Activated CD4-positive, alpha-beta T cell treated with anti-CD3 and anti-CD28 coated beads, Interleukin-2, Interleukin-4, amounts not matched to agents 100 ng/mL and 50 ng/mL, durations not matched to agents 16 hours and 8 hours (primary cell): Measurements from ENCODE around the gene HAP1.

Experiments used
- DNase-seq: peaks from one replicate; pipeline ENCODE4 v3.0.0-alpha.2; 2020; ENCODE audit warnings: low spot score

HAP1 gene

DNA sequence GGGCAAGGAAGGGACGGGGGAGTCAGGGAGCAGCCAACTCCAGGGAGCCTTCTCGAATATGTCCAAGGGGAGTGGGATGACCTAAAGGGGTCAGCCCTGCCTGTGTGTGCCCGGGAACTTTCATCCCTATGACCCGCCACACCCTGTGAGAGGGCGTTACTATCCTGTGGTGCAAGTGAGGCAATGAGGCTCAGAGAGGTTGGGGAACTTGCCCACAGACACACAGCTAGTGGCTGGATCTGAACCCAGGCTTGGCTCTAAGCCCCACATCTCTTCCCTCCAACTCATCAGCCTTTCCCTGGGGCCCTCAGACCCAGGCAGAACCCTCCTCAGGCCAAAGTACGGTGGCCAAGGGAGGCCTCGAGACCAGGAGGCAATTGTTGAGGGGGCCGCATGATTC is 28.9 kb upstream of the HAP1 start:
- DNase-seq, result no peak

DNA sequence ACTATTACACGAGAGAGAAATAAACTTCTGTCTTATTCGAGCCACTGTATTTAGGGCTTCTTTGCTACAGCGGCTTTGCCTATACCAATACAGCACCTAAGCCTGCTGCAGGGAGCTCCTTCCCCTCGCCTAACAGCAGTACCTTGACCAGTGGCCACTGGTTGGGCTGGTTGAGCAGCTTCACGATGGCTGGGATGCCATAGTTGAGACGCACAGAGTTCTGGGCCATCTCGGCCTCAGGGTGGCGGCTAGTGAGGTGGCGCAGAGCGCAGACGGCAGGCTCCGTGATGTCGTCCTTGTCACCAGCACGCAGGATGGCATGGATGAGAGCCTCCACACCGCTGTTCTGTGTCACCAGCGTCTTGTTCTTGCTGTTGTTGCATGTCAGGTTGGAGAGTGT is 28.4 kb upstream of the HAP1 start:
- no peak for DNase-seq

DNA sequence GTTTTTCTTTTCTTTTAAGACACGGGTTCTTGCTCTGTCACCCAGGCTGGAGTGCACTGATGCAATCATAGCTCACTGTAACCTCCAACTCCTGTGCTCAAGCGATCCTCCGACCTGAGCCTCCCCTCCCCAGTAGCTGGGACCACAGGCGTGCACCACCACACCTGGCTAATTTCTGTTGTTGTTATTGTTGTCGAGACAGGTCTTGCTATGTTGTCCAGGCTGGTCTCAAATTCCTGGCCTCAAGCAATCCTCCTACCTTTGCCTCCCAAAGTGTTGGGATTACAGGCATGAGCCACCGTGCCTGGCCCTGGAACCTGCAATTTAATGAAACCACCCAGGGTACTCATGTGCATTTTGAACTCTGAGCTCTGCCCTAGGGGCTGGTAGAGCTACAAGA is 27.9 kb upstream of the HAP1 start:
- no peak for DNase-seq

GRCh38 chr17:41760878-41761277 is 26.4 kb upstream of the HAP1 start:
- no peak for DNase-seq

- DNase-seq, result no peak
Observed at GRCh38 chr17:41758601-41759000, 24.2 kb upstream of the HAP1 start.

- no peak for DNase-seq
Observed at GRCh38 chr17:41754066-41754465, 19.6 kb upstream of the HAP1 start.

DNA sequence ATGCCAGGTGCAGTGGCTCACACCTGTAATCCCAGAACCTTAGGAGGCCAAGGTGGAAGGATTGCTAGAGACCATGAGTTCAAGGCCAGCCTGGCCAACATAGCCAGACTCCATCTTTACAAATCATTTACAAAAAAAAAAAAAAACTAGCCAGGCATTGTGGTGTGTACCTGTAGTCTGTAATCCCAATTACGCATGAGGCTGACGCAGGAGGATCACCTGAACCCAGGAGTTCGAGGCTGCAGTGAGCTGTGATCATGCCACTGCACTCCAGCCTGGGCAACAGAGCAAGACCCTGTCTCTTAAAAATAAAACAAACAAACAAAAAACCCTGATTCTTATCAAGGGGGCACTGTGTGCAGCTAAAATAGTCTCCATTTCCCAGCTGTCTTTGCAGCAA is 16.8 kb upstream of the HAP1 start:
- no peak for DNase-seq

DNA sequence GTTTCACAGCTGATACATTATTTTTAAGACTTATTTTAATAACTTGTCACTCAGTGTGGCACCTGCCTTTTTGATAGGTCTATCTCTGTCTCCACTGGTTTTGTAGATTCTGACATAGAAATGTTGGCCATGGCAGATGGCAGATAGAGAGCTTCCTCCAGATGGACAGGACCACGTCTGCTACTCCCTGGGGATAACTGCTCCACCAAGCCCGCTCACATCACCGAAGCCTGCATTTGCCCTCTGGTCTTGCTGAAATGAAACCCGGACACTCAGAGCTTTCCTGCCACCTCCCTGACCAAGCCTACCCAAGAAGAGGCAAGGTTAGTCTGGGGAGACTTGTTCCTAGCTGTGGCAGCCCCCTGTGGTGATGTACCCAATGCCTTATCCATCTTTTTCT is 16.4 kb upstream of the HAP1 start:
- DNase-seq, result no peak

- DNase-seq, result no peak
Observed at GRCh38 chr17:41748275-41748674, 13.8 kb upstream of the HAP1 start.

- DNase-seq, result no peak
Observed at GRCh38 chr17:41741709-41742108, 7.3 kb upstream of the HAP1 start.

DNA sequence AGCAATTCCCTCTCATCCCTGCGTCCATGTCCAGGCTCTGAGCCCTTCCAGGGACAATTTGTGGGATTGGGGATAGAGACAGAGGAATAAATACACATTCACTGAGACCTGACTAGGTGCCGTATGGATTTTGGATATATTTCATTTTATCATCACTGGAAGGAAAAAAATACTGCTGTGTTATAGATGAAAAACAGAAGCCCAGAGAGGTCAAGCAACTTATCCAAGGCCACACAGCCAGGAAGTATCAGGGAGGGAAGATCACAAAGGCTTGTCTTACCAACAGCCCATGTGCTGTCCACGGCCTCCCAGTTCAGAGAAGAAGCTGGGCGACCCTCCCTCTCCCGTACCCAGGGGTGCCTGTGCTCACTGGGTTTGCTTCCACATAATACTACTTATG is 6.1 kb upstream of the HAP1 start:
- no peak for DNase-seq

DNA sequence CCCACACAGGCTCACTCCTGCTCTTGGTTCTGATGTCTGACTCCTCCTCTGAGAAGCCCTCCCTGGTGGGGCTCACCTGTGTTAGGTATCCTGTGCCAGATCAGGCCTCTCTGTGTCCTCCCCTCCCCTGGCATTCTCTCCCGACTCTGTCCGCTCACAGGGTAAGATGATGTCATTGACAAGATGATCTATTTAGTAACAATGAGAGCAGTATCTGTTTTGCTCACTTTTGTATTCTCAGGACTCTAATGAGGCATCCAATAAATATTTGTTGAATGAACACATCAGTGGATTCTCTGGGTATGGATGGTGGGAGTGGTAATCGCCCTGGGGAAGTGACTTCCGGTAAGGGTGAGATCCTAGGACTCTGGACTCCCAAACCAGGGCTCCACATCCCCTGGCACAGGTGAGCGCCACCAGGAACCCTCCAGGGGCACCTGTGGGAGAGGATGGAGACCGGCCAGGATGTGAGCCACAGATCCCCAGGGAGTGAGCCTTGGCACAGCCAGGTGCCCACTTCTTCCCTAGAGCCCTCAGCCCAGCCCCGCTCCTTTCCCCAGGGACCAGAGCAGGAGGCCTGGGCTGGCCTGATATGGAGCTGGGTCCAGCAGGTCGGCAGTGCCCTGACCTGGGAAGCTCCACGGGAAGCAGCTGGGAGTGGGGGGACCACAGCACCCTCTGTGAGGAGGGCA is 5.4 kb upstream of the HAP1 start:
- DNase-seq, result no peak

DNA sequence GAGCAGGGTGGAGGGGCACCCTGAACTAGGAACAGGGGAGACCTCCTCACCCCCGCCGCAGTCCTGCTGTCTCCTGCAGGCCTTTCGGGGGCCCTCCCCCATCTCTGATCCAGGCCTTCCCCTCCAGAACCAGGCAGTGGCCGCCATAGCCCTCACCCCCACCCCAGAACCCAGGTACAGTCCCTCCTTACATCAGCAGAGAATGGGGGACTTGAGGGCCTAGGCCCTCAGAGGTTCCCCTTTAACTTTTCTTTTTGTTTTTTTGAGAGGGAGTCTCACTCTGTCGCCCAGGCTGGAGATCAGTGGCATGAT is 4.3 kb upstream of the HAP1 start:
- no peak for DNase-seq

DNA sequence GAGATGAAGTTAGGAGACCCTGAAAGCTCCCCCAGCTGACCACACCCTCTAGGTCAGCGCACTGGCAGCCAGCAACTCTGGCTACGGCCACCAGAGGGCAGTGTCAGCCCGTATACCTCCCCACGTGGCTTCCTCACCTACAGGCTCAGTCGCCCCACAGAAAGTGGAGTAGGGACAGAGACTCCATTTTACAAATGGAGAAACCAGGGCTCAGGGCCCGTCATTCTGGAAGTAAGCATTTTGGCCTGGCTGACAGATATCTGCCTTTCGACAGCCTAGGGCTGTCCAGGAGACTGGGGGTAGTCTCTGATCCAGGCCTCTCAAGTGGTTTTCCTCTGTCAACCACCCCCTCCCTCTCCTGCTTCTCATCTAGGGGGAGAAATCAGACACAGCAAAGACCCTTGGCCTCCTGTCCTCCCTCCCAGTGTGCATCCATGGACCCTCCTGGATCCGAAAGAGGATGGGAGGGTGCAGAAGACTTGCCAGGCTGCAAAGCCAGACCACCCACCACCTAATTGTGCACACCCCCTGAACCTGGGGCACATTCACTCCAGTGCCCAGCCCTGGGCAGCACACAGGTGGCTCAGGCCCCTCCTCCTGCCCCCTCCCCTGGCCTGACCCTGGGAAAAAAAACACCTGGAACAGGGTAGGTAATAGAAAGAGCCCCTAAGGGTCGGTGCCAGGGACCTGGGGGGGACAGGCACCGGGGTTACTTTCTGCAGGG is 3.8 kb upstream of the HAP1 start:
- DNase-seq, result peak; percentile 86

DNA sequence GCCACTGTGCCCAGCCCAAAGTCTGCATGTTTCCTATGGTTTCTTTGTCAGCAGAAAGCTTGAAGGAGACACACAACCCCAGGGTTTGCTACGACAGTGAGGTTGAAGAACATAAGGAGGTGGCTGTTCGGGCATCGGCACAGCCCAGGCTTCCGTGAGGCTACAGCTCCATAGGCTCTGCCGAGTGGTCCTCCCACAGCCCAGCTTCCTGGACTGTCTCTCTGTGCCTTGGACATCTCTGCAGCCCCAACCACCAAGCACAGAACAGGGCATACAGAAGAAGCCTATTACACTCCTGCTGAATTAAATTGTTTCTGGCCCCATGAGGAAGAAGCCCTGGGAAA is 3.2 kb upstream of the HAP1 start:
- DNase-seq, result no peak

- no peak for DNase-seq
Observed at GRCh38 chr17:41736983-41737679, 2.7 kb upstream of the HAP1 start.

DNA sequence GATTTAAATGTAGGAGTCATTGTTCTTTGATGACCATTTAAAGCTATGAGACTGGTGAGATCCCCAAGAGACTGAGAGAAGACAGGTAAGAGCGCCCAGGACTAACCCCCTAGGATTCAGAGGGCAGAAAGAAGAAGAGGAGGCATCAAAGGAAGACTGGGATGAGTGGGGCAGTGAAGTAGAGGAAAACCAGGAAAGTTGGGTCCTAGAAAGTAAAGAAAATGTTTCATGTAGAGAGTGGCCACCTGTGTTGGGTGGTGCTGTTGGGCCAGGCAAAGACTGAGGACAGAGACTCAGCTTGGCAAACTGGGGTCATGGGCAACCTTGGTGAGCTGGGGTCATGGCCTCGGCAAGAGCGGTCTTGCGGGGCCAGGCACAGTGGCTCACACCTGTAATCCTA is 1.3 kb upstream of the HAP1 start:
- DNase-seq, result no peak

DNA sequence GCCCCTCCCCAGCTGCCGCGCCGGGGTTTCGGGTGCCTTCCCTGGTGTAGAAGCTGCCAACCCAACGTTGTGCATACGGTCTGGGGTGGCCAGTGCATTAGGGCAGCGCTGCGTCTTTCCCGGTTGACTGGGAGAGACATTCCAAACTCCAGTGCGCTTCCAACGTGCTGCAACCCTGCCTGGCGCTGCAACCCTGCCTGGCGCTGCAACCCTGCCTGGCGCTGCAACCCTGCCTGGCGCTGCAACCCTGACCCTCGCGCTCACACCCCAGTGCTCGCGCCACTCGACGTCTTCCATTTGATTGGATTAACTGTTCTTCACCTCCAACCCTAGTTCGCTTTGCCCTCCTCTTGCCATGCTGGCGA is 488 bp upstream of the HAP1 start:
- DNase-seq, result no peak

DNA sequence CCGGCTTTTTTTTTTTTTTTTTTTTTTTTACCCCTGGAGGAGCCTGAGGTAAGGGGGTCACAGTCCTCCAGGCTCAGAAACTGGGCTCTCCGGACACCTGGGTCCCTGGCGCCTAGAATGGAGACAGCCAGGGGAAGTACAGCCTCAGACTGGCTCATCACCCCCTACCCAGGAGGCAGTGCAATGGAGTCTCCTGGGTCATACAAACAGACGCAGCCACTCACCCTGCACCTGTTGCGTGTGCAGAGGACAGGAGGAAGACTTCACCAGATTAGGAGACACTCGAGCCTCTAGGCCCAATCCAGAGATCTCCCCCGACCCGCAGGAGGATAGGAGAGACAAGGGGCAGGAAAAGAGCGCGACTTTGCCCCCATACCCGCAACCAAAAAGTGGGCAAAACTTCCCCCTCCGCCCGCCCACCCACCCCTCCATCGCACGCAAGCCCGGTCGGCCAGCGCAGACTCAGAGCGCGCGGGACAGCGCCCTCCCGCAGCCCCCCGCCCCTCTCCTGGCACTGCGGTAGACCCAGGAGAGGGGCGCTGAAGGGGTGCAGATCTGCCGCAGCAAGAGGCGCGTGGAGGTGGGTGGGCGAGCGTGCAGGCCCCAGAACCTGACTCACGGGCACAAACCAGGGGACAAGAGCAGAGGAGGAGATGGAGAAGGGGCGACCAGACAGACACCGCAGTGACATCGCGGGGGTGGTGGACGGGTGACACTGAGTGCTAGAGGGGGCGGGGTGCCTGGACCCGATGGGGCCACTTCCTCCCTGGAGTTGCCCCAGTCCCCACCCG is 900 bp downstream of the HAP1 start:
- no peak for DNase-seq

DNA sequence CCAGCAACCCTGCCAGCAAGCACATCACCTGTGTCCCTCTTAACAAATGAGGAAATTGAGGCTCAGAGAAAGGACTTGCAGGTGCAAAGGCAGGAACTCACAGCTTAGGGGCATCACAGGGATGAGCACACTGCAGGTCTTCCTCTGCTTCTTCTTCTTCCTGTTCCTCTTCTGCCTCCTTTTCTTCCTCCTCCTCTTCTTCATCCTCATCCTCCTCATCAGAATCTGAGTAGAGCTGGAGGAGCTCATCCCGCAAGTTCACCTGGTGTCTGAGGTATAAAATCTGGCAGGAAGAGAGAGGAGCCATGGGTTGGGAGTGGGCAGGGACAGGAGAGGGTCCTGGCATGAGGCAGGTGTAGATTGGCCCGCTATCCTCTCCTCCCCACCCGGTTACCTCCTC is 2.6 kb downstream of the HAP1 start:
- DNase-seq, result no peak

GRCh38 chr17:41730479-41730878 is 4.0 kb downstream of the HAP1 start:
- DNase-seq, result no peak

DNA sequence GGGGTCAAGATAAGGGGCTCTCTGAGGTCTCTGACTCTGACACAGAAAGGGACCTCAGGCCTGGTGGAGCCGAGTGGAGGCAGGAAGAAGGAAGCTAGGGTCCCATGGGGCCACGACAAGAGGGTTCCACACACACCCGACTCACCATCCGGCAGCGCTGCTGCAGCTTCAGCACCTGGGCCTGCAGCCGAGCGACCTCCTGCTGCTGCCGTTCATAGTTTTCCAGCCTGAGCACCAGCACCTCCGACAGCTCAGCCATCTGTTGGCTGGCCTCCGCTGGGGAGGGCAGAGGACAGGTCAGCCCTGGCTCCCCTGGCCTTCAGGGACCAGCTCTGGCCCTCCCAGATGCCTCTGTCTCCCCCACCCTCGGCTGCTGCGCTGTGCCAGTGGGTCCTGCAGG is 6.4 kb downstream of the HAP1 start:
- no peak for DNase-seq

GRCh38 chr17:41725134-41725533 is 9.3 kb downstream of the HAP1 start:
- no peak for DNase-seq
